ENCODE data around the gene SH3BGR. TPM values are rescaled to one million over a fixed set of nuclear protein-coding genes. Genes with fewer than 3 reads are reported as not detected.

Gene SH3BGR
- total RNA-seq, 6 donors from 2014 or later = 3.9 to 25.1 (median 4.4) TPM; not detected in 2

- WGBS, 2 donors = 71 to 83% methylated on average over 3 of the region's 3 CpGs
- ATAC-seq (ENCODE audit: low FRiP score in 2 of 2) (no peak), DNase-seq (no peak)
- Histone ChIP-seq H3K36me3 (no peaks in the 10 kb centered on the region), H3K27me3 (no peaks in the 10 kb centered on the region), H3K4me1 (no peaks in the 10 kb centered on the region), H3K4me3 (no peak overlapping the region), H3K27ac (no peak overlapping the region), H3K9me3 (no peaks in the 10 kb centered on the region)
- no peak for TF ChIP-seq CTCF (IDR thresholded peaks at IDR 0.05)
- TF ChIP-seq EP300 (IDR thresholded peaks at IDR 0.05) = no peak
- TF ChIP-seq POLR2AphosphoS5 (IDR thresholded peaks at IDR 0.05) = no peak
- TF ChIP-seq POLR2A (IDR thresholded peaks at IDR 0.05) = no peak
Observed at GRCh38 chr21:39430016-39430415, 21.8 kb upstream of the SH3BGR start.

- Histone ChIP-seq H3K36me3 (no peaks in the 10 kb centered on the region), H3K27me3 (no peaks in the 10 kb centered on the region), H3K4me1 (no peaks in the 10 kb centered on the region), H3K4me3 (no peak overlapping the region), H3K9me3 (no peaks in the 10 kb centered on the region), H3K27ac (no peak overlapping the region)
- ATAC-seq (ENCODE audit: low FRiP score in 2 of 2) (no peak), DNase-seq (no peak)
- TF ChIP-seq POLR2A (IDR thresholded peaks at IDR 0.05) (no peak), CTCF (IDR thresholded peaks at IDR 0.05) (no peak), EP300 (IDR thresholded peaks at IDR 0.05) (no peak), POLR2AphosphoS5 (IDR thresholded peaks at IDR 0.05) (no peak)
- 70 to 73% methylated on average over 4 of the region's 4 CpGs for WGBS, 2 donors
Observed at GRCh38 chr21:39430457-39430856, 21.3 kb upstream of the SH3BGR start.

GRCh38 chr21:39430954-39431353, 20.8 kb upstream of the SH3BGR start:
- Histone ChIP-seq H3K36me3 (no peaks in the 10 kb centered on the region), H3K4me3 (no peak overlapping the region), H3K27ac (no peak overlapping the region), H3K4me1 (no peaks in the 10 kb centered on the region), H3K9me3 (no peaks in the 10 kb centered on the region), H3K27me3 (no peaks in the 10 kb centered on the region)
- TF ChIP-seq POLR2AphosphoS5 (IDR thresholded peaks at IDR 0.05) (no peak), EP300 (IDR thresholded peaks at IDR 0.05) (no peak), CTCF (IDR thresholded peaks at IDR 0.05) (no peak), POLR2A (IDR thresholded peaks at IDR 0.05) (no peak)
- ATAC-seq (ENCODE audit: low FRiP score in 2 of 2) (no peak), DNase-seq (no peak)
- 86 to 93% methylated on average over 2 of the region's 2 CpGs for WGBS, 2 donors

GRCh38 chr21:39434950-39435349, 16.8 kb upstream of the SH3BGR start:
- Histone ChIP-seq H3K36me3 (no peaks in the 10 kb centered on the region), H3K4me1 (no peaks in the 10 kb centered on the region), H3K27ac (no peak overlapping the region), H3K9me3 (no peaks in the 10 kb centered on the region), H3K4me3 (no peak overlapping the region), H3K27me3 (no peaks in the 10 kb centered on the region)
- no peak for ATAC-seq (ENCODE audit: low FRiP score in 2 of 2)
- 66 to 79% methylated on average over 4 of the region's 4 CpGs for WGBS, 2 donors
- TF ChIP-seq POLR2A (IDR thresholded peaks at IDR 0.05) = no peak
- TF ChIP-seq EP300 (IDR thresholded peaks at IDR 0.05) = no peak
- TF ChIP-seq CTCF (IDR thresholded peaks at IDR 0.05) = no peak
- TF ChIP-seq POLR2AphosphoS5 (IDR thresholded peaks at IDR 0.05) = no peak
- DNase-seq = no peak

GRCh38 chr21:39439232-39439631, 12.5 kb upstream of the SH3BGR start:
- Histone ChIP-seq H3K36me3 (no peaks in the 10 kb centered on the region), H3K27me3 (no peaks in the 10 kb centered on the region), H3K4me1 (peaks cover 0 to 2% (median 0%) of the 10 kb centered on the region in 4 donors), H3K9me3 (no peaks in the 10 kb centered on the region), H3K27ac (no peak overlapping the region), H3K4me3 (no peak overlapping the region)
- no peak for DNase-seq
- 43 to 48% methylated on average over 1 of the region's 1 CpG for WGBS, 2 donors
- no peak for ATAC-seq (ENCODE audit: low FRiP score in 2 of 2)
- TF ChIP-seq POLR2AphosphoS5 (IDR thresholded peaks at IDR 0.05) (no peak), CTCF (IDR thresholded peaks at IDR 0.05) (no peak), EP300 (IDR thresholded peaks at IDR 0.05) (no peak), POLR2A (IDR thresholded peaks at IDR 0.05) (no peak)

Data from upper lobe of left lung (tissue), 6 donors.